ENCODE data around the gene PDE9A. TPM values are rescaled to one million over a fixed set of nuclear protein-coding genes. Genes with fewer than 3 reads are reported as not detected.

PDE9A gene
- polyA plus RNA-seq, 5 donors: 19.2 to 25.1 (median 23.0) TPM

DNA sequence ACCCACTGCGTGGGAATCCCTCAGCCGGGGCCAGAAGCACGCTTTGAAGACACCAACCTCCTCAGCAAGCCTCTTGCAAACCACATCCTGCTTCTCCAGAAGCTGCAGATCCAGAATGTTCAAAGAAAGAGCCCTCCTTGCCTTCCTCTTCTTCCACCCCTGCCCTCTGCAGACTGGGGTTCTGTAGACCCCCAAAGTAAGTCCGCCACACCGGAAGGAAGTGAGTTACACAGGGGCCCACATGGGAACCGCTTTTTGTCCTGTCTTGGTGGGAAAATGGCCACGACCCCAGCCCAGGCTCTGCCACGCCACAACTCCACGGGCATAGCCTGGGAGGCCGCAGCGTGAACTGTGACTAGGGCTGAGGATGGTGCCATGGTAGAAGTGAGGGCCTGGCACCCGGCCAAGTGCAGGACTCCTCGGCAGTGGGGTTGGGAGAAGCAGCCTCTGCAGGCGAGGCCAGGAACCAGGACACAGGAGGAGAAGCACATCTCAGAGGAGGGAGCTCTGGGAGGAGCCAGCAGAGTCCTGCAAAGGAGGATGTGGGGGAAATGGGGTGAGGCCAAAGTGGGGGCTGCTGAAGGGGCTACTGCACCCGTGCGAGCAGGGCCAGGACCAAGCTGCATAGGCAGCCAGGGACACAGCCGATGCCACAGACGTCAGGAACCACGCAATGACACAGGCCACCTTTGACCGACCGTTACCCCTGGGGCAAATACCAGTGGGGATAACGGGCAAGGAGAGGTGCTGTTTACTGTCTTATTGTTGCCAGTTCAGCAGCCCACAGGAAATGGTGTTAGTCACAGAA lies 30.9 kb downstream of the PDE9A start:
- DNase-seq: no peak

DNA sequence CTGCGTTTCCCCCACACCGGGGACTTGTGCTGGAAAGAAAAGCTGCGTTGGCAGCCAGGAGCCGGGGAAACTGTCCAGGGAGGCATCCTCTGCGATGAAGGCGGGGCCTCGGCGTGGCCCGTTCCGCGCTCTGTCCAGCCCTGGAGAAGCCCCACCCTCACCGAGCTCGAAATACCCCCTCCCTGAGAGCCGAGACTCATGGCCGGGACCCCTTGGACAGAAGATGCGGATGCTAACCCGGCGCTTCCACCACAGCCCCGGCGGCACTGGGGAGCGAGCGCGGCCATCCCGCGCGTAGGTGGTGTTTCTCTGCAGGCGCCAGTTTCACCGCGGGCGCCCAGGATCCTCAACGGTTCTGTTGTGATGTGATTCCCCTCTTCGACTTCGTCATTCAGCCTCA lies 31.6 kb downstream of the PDE9A start:
- no peak for DNase-seq

DNA sequence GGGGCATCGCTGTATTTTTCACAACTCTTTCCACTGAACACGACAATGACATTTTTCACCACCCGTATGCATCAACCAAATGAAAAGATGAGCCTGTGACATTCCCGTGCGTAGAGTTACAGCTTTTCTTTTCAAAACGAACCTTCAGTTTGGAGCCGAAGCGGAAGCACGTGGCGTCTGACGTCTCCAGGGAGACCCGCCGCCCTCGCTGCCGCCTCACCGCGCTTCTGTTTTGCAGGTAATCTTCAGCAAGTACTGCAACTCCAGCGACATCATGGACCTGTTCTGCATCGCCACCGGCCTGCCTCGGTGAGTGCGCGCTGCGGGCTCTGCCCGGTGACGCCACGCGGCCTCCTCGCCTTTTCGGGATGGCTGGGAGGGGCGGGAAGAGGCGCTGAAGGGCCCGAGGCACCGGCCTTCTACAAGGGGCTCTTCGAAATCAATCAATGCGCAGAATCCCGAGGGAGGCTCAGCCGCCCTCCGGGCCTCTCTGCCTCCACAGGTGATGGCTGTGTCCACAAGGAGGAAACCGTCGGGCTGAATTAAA lies 32.6 kb downstream of the PDE9A start:
- no peak for DNase-seq

DNA sequence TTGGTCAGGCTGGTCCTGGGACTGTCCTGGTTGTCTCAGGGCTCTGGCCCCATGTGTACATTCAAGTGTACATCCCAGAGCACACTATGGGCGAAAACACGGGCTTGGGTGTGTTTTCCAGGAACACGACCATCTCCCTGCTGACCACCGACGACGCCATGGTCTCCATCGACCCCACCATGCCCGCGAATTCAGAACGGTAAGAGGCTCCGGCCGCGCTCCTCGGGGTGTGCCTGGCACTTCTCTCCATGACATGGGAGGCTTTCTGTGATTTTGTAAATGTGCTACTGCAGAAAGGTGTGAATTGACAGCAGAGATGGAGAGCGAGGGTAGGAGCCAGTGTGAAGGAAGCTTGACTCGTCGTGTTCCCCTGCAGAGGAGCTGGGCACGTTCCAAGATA lies 34.4 kb downstream of the PDE9A start:
- no peak for DNase-seq

DNA sequence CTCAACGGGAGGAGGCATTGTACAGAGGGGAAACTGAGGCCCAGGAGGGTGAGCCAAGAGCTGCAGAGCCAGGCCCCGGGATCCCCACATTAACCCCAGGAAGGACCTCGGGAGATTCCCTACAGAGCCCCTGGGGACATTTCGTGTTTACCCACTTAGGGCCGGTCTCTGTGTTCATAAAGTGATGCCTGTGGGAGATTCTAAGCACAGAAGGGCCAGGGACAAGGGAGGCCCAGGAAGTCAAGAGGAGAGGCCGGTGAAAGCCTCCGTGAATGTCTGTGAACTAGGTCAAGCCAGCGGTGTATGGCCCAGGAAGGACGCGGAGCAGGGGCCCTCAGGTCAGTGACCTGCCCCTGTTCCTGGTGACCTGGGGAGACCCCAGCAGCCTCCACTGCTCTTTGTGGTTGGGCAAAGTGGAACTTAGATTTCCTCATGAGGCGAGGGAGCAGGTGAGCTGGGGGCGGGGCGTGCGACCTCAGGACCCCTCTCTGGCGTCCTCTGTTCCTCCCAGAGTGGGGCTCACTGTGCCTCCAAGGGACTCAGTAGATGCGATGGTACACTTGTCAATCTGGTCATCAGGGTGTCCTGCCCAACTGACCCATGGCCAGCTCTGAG lies 34.9 kb downstream of the PDE9A start:
- DNase-seq: no peak

- DNase-seq: no peak
Observed at GRCh38 chr21:42688841-42689371, 35.5 kb downstream of the PDE9A start.

GRCh38 chr21:42690586-42690985 lies 37.2 kb downstream of the PDE9A start:
- no peak for DNase-seq

GRCh38 chr21:42691901-42692559 lies 38.6 kb downstream of the PDE9A start:
- DNase-seq: no peak

DNA sequence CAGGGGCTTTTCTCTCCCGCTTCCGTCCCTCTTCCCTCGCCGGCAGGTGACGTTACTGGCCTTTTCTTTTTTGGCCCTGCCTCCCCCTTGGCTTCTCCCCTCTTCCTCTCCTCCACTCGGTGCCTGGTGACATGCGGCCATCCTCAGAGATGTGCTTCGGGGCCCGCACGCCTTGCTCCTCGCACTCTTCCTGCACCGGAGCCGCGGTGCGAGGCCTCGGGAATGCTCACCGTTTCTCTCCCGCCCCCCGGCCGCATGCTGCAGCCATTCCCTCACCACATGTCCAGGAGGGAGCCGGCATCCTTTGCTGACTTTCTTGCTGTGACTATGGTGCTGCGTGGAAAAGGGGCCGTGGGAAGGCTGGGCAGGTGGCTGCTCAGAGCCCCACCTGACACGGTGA lies 39.3 kb downstream of the PDE9A start:
- no peak for DNase-seq

GRCh38 chr21:42694751-42695696 lies 41.6 kb downstream of the PDE9A start:
- no peak for DNase-seq

DNA sequence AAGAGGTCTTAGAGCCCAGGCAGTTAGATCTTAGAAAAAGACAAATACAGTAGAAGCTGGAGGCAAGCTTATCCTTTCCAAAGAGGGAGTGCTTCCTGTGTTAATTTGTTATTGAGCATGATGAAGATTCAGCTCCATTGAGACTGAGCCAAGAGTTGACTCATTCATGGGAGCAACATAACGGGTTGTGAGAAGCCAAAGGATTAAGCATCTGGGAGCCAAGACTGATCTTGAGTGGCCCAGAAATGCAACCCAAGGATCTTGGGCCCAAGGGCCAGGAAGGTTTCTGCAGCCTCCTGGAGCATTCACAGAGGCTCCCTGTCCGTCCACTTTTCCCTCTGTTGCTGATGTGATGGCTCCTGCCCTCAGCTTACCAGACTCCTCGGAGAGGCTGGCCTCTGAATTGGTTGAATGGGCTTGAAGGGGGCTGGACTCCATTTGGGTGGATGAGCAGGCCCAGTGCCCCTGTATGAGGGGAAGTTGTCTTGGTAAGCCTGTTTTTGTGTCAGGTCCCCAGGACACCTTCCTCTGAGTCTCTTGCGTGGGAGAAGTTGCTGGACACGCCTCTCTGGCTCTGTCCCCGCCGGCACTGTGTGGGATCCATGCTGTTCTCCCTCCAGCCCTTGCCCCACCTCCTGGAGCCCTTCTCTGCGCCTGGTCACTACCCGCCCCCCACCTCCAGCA lies 42.4 kb downstream of the PDE9A start:
- DNase-seq: no peak

- DNase-seq: no peak
Observed at GRCh38 chr21:42696501-42697040, 43.1 kb downstream of the PDE9A start.

DNA sequence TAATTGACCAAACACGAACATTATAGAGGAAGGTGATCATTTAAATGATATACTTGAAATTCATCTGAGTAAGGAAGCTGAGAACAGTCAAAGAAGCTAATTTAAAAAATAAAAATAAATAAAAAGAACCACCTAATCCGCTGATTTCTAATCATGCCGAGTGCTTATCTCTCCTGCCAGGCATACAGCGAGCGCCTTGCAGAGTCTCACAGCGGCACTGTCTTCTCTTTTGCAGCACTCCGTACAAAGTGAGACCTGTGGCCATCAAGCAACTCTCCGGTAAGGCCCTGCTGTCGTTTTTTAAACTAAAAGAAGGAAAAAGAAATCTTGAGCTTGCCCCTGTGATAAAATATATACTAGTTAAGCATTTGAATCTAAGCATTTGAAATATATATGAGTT lies 45.3 kb downstream of the PDE9A start:
- DNase-seq: no peak

GRCh38 chr21:42699196-42699595 lies 45.8 kb downstream of the PDE9A start:
- no peak for DNase-seq

DNA sequence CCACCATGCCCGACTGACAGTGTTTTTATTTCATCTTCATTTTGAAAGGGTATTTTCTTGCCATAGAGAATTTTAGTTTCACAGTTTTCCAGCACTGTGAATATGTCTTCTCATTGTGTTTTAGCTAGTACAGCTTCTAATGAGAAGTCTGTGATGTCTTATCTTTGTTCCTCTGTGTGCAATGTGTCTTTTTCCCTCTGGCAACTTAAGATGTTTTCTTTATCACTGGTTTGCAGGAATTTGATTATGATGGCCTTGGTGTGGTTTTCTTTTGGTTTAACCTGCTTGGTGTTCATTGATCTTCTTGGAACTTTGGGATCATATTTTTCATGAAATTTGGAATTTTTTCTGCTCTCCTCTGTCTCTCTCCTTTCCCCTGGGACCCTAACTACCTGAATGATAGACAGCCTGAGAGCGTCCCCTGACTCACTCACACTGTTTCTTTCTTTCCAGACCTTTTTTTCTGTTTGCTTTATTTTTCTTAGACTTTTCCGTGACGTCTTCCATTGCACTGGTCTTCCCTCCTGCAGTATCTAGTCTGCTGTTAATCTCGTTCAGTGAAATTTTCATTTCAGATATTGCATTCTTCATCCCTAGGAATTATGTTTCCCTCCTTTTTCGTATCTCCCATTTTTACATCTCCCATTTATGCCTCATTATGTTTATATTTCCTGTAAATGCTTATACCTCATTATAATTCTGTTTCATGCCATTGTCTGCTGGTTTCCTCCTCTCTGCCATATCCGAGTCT lies 48.5 kb downstream of the PDE9A start:
- no peak for DNase-seq

GRCh38 chr21:42702720-42703119 lies 49.3 kb downstream of the PDE9A start:
- no peak for DNase-seq

DNA sequence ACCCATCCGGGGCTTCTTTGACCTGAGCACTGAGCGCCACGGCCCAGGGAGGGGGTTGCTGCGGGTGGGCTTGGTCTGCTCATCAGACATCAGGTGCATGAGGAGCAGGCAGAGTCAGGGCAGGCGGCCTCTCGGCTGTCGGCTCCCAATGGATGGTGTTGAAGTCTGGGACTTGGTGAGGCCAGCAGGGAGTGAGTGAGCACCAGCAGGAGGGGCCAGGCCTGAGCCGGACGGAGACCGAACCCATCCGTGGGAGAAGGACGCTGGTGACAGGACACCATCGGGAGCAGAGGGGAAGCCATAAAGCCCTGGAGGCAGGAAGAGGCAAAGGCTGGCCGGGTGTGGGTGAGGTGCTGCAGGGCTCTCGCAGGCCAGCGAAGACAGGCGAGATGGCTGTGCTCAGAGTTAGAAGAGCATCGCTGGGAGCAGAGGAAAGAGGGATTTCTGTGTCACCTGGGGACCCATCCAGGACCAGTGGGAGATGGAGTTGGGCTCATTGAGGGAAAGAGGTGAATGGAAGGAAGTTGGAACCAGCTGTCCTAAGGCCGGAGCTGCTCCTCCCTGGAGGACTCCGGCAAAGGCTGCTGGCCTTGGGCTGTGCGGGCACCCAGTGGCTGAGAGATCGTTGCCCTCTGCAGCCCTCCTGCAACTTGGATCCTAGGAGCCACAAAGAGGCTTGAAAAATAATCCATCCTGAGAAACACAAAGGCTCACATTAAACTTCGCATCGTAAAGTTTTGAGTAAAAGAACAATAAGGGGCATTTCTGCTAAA lies 49.9 kb downstream of the PDE9A start:
- no peak for DNase-seq

DNA sequence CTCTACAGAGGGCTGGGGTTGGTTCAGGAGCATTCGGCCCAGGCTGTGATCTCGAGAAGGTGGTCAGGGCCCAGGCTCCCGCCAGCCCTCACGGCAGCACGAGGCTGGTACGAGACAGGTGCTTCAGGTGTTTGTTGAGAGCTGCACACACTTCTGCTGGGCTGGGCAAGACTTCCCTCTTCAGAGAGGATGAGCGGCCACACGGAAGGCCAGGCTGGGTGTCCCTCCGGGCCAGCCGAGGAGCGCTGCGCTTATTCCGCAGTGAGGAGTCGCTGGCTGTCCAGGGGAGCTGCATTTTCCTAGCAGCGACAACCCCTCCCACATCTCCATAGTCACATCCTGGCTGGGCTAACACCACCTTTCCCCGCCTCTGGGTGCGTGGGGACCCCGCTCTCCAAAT lies 50.5 kb downstream of the PDE9A start:
- no peak for DNase-seq

DNA sequence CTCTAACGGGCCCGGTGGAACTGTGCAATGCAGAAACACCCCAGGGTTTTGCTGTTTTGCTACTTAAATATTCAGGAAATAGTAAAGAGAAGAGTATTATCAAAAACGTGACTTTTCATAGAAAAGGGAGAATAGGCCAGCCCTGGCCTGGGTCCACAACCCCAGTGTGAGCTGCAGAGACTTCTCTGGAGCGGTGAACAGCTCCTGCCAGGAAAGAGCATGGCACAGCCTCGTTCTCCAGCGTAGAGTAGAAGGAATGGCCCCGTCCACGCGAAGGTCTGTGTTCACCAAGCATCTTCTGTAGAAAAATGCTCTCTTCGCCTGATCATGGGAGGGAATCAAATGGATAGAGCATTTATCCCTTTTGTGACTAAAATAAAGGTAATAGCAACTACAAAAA lies 51.4 kb downstream of the PDE9A start:
- no peak for DNase-seq
